ENCODE measurements around the gene TMEM200B. TPM values are rescaled to one million over a fixed set of nuclear protein-coding genes. Genes with fewer than 3 reads are reported as not detected.

The TMEM200B gene
- total RNA-seq (2012; rRNA removed) (4.2 and 4.8 TPM in 2 replicates), polyA plus RNA-seq (2012; rRNA removed) (4.6 and 6.2 TPM in 2 replicates), Bru-seq, nascent RNA (percentile 43 among the genes with signal in this experiment), BruChase-seq, experiment 1, labeled RNA remaining after a 6-hour chase (percentile 48 among the genes with signal in this experiment), BruChase-seq, experiment 2, labeled RNA remaining after a 2-hour chase (percentile 55 among the genes with signal in this experiment)
- 3.8 and 6.7 TPM in 2 replicates for polyA plus RNA-seq (2012; cell fraction: cytosol; rRNA removed)
- 7.2 and 8.6 TPM in 2 replicates for polyA plus RNA-seq (2012; cell fraction: nucleus; rRNA removed; ENCODE audit: low replicate concordance)
- long read RNA-seq, transcript TMEM200B-202 (2 exons, 2,501 nt): major isoform, 14 of 27 reads
- long read RNA-seq, partial matches to known transcripts: 0 of 27 reads
- long read RNA-seq, other reads (novel, unspliced or antisense): 12 of 27 reads

GRCh38 chr1:29123887-29124365 is at the start of gene TMEM200B:
Gene TMEM200B (minus strand): TSS chr1:29123903. CDS start chr1:29121828, 2,075 bp downstream.
- H4K8ac ChIP-seq (ENCODE audit: low read depth in 2 of 2, low read length in 2 of 2): peak within 1 kb of the TSS; percentile 81 to 84
- no peak within 1 kb of the TSS for H2BK20ac ChIP-seq (ENCODE audit: low read depth, low read length)
- ChIA-PET CTCF (interaction anchor here (0.5 to 1.0 kb wide), 5 partner anchors 13 to 478 kb away, joined by 3 to 4 read pairs (median 3); no protein-coding TSS in a partner anchor), POLR2A (ENCODE audit: unreplicated experiment) (interaction anchor here (0.8 kb wide), 1 partner anchor 239 kb away, joined by 3 read pairs; no protein-coding TSS in a partner anchor)
- H3K4me2 ChIP-seq (ENCODE audit: low read depth, low read length): peak within 1 kb of the TSS; percentile 93
- in situ Hi-C loops (cut with MboI; ENCODE audit: low sequenced_read_pairs) (no loop called here), intact Hi-C loops (cut with micrococcal nuclease) (loop anchor here (1.0 to 5.0 kb wide), 5 partner anchors 23 to 242 kb away; partner anchors contain the start of gene SRSF4), dilution Hi-C loops (cut with HindIII; ENCODE audit: low sequenced_read_pairs, unreplicated experiment) (no loop called here)
- peak within 1 kb of the TSS; percentile 76 for H3K23ac ChIP-seq (ENCODE audit: low read depth, low read length)
- peaks cover 17% of the 10 kb centered on the region for H3K4me1 ChIP-seq (ENCODE audit: control insufficient read depth, insufficient read depth, low read length)
- H3K56ac ChIP-seq (ENCODE audit: extremely low read depth, insufficient read depth, low read length): peak within 1 kb of the TSS; percentile 71
- peak within 1 kb of the TSS; percentile 54 for H2BK120ac ChIP-seq (ENCODE audit: low read depth, low read length)
- peak within 1 kb of the TSS; percentile 61 for H2BK5ac ChIP-seq (ENCODE audit: low read depth, low read length, poor library complexity, severe bottlenecking)
- no TSS peak for BruUV-seq (replicated peaks)
- H2AFZ ChIP-seq (replicated peaks; ENCODE audit: low read length, poor library complexity): peak within 1 kb of the TSS; percentile 97
- WGBS, 2 experiments (ENCODE audit: extremely low coverage in 2 of 2, insufficient read length in 1 of 2): 0% methylated on average over 1 of the region's 46 CpGs; no CpG with 5 or more reads in 1 of the 2 experiments
- ATAC-seq (ENCODE audit: low read depth): peak; percentile 12
- no peaks in the 10 kb centered on the region for H3K27me3 ChIP-seq (ENCODE audit: control insufficient read depth, insufficient read depth, low read length)
- peak within 1 kb of the TSS; percentile 75 for H3K9ac ChIP-seq (ENCODE audit: low read depth, low read length)
- H4K20me1 ChIP-seq (ENCODE audit: insufficient read depth, low read length): no peaks in the 10 kb centered on the region; the same call in 1 of the 2 replicates
- peak within 1 kb of the TSS; percentile 80 for H4K5ac ChIP-seq (ENCODE audit: low read depth, low read length)
- peak within 1 kb of the TSS; percentile 75 for H3K14ac ChIP-seq (replicated peaks; ENCODE audit: low read depth, low read length)
- H3K4ac ChIP-seq (ENCODE audit: low read depth, low read length): peak within 1 kb of the TSS; percentile 87
- H3K18ac ChIP-seq (ENCODE audit: low read depth, low read length): peak within 1 kb of the TSS; percentile 55; the same call in 1 of the 2 replicates
- peak within 1 kb of the TSS; percentile 99 for H2AK9ac ChIP-seq (replicated peaks; ENCODE audit: low read depth, low read length, poor library complexity)
- peak within 1 kb of the TSS; percentile 54 for H3K4me3 ChIP-seq (ENCODE audit: insufficient read depth, low read depth, low read length)
- H2BK15ac ChIP-seq (ENCODE audit: low read depth, low read length): no peak within 1 kb of the TSS; the same call in 2 of the 3 replicates
- H3K79me1 ChIP-seq (ENCODE audit: low read depth in 1 of 2, low read length in 2 of 2): peaks cover 0 to 13% of the 10 kb centered on the region in 2 experiments; a peak in 1 of 4 replicates
- no peak for DNase-seq
- H3K36me3 ChIP-seq (ENCODE audit: control insufficient read depth, insufficient read depth, low read length): no peaks in the 10 kb centered on the region
- H3K9me3 ChIP-seq (ENCODE audit: control insufficient read depth, insufficient read depth, low read length): no peaks in the 10 kb centered on the region
- H3K9me1 ChIP-seq (ENCODE audit: insufficient read depth, low read length): no peaks in the 10 kb centered on the region; the same call in 1 of the 2 replicates
- peak within 1 kb of the TSS; percentile 81 for H3K27ac ChIP-seq (ENCODE audit: insufficient read depth, low read length)
- peak within 1 kb of the TSS; percentile 79 for H4K91ac ChIP-seq (ENCODE audit: insufficient read depth, low read depth, low read length)
- H2AK5ac ChIP-seq (ENCODE audit: low read depth, low read length): peak within 1 kb of the TSS; percentile 72; the same call in 1 of the 2 replicates
- no peak for TF ChIP-seq SMC3 (IDR thresholded peaks at IDR 0.05; ENCODE audit: low read depth, low read length)
- no peak for TF ChIP-seq RCOR1 (IDR thresholded peaks at IDR 0.05; ENCODE audit: insufficient replicate concordance, low read length)
- TF ChIP-seq, protein P1, sequence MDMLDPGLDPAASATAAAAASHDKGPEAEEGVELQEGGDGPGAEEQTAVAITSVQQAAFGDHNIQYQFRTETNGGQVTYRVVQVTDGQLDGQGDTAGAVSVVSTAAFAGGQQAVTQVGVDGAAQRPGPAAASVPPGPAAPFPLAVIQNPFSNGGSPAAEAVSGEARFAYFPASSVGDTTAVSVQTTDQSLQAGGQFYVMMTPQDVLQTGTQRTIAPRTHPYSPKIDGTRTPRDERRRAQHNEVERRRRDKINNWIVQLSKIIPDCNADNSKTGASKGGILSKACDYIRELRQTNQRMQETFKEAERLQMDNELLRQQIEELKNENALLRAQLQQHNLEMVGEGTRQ (IDR thresholded peaks at IDR 0.05; ENCODE audit: low read depth, low read length): no peak
- TF ChIP-seq MAZ (IDR thresholded peaks at IDR 0.05; ENCODE audit: borderline replicate concordance, low read depth, low read length): no peak
- TF ChIP-seq CHD1 (IDR thresholded peaks at IDR 0.05; ENCODE audit: low read depth, low read length): no peak
- no peak for TF ChIP-seq MXI1 (IDR thresholded peaks at IDR 0.05; ENCODE audit: borderline replicate concordance, low read depth, low read length)
- TF ChIP-seq ELK1 (IDR thresholded peaks at IDR 0.05; ENCODE audit: borderline replicate concordance, low read depth, low read length): no peak
- TF ChIP-seq RAD21 (IDR thresholded peaks at IDR 0.05; ENCODE audit: low read length): no peak
- TF ChIP-seq BHLHE40 (IDR thresholded peaks at IDR 0.05; ENCODE audit: low read depth, low read length): no peak
- TF ChIP-seq FOS (IDR thresholded peaks at IDR 0.05; ENCODE audit: low read depth, low read length): no peak

All from IMR-90 (cell line).